Vagina (tissue), 2 donors: ENCODE measurements around the gene IP6K1.

Experiments used
- POLR2A ChIP-seq, 2 donors: fragments of 450-650 bp; IDR thresholded peaks; one replicate each; pipeline ENCODE4 v1.6.1; 2017; ENCODE audit warnings: antibody characterized with exemption in 2 of 2, mild to moderate bottlenecking in 2 of 2, moderate library complexity in 2 of 2
- TF ChIP-seq, protein P1 (sequence below), 3 experiments: fragments of 450-650 bp in 2 of 3; fragments of 200-600 bp in 1 of 3; sonication (generic) in 1 of 3; IDR thresholded peaks; one replicate each; pipeline ENCODE4 v1.5.1; 2017 to 2019; ENCODE audit warnings: antibody characterized with exemption in 3 of 3, mild to moderate bottlenecking in 2 of 3, moderate library complexity in 2 of 3

DNA sequence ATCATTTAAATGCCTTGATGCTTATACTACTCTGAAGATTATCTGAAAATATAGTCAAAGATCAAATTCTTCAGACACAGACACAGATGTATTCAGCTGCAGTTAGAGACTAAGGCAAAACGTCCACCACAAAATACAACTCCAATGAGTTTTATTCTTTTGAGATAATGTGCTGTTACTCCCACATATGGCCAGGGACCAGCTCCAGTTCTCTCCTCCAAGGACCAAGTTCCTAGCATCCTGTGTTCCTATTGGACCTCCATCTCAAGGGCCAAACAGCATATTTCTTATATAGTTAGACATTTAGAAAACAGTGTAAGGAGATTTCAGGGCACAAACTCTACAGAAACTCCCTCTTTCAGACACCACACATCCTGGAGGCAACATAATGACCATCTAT is 27.1 kb downstream of the IP6K1 start:
- TF ChIP-seq, protein P1, sequence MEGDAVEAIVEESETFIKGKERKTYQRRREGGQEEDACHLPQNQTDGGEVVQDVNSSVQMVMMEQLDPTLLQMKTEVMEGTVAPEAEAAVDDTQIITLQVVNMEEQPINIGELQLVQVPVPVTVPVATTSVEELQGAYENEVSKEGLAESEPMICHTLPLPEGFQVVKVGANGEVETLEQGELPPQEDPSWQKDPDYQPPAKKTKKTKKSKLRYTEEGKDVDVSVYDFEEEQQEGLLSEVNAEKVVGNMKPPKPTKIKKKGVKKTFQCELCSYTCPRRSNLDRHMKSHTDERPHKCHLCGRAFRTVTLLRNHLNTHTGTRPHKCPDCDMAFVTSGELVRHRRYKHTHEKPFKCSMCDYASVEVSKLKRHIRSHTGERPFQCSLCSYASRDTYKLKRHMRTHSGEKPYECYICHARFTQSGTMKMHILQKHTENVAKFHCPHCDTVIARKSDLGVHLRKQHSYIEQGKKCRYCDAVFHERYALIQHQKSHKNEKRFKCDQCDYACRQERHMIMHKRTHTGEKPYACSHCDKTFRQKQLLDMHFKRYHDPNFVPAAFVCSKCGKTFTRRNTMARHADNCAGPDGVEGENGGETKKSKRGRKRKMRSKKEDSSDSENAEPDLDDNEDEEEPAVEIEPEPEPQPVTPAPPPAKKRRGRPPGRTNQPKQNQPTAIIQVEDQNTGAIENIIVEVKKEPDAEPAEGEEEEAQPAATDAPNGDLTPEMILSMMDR (IDR thresholded peaks at IDR 0.05), result no peak
- no peak for TF ChIP-seq POLR2A (IDR thresholded peaks at IDR 0.05)
